ENCODE measurements around the gene KDM4C. TPM values are rescaled to one million over a fixed set of nuclear protein-coding genes. Genes with fewer than 3 reads are reported as not detected.

The KDM4C gene
- total and polyA plus RNA-seq, 2 experiments from 2014 or later = 14.3 to 20.6 TPM

- no peaks in the 10 kb centered on the region for H3K27me3 ChIP-seq (replicated peaks; ENCODE audit: insufficient read depth)
- H4K20me1 ChIP-seq (ENCODE audit: insufficient read depth) = no peaks in the 10 kb centered on the region
- H3K4me1 ChIP-seq (ENCODE audit: insufficient read depth) = 0 out of 2 replicates have a peak, but pooled peaks cover 3% of the 10 kb centered on the region
- no peak for DNase-seq
- H3K9me3 ChIP-seq (ENCODE audit: low read depth) = no peaks in the 10 kb centered on the region
- H3K36me3 ChIP-seq (ENCODE audit: low read depth) = no peaks in the 10 kb centered on the region
- WGBS, 2 experiments (ENCODE audit: low coverage in 1 of 2, low lambda C conversion rate in 2 of 2, missing lambda C conversion rate in 2 of 2) = 98% methylated on average over 2 of the region's 2 CpGs
- H3K9ac ChIP-seq = no peak overlapping the region
- H2AFZ ChIP-seq = no peak overlapping the region
- no peaks in the 10 kb centered on the region for H3F3A ChIP-seq (ENCODE audit: insufficient read depth)
- H3K4me2 ChIP-seq (ENCODE audit: unreplicated experiment) = no peak overlapping the region
- no peak overlapping the region for H3K27ac ChIP-seq
- TF ChIP-seq EZH2phosphoT487 (IDR thresholded peaks at IDR 0.05; ENCODE audit: insufficient read depth, low read depth) (no peak), EZH2 (IDR thresholded peaks at IDR 0.05; ENCODE audit: insufficient read depth, poor library complexity, severe bottlenecking) (no peak)
- H3K79me2 ChIP-seq (ENCODE audit: insufficient read depth) = 0 out of 2 replicates have a peak, but pooled peaks cover 6% of the 10 kb centered on the region
- in situ Hi-C loops (cut with MboI) = loop anchor here (25.0 kb wide), 1 partner anchor 615 kb away; no protein-coding TSS in a partner anchor
- no peaks in the 10 kb centered on the region for H3K9me2 ChIP-seq (ENCODE audit: insufficient read depth)
- H3K4me3 ChIP-seq = no peak overlapping the region
Observed at GRCh38 chr9:6922680-6923079, 164.9 kb downstream of the KDM4C start.

DNA sequence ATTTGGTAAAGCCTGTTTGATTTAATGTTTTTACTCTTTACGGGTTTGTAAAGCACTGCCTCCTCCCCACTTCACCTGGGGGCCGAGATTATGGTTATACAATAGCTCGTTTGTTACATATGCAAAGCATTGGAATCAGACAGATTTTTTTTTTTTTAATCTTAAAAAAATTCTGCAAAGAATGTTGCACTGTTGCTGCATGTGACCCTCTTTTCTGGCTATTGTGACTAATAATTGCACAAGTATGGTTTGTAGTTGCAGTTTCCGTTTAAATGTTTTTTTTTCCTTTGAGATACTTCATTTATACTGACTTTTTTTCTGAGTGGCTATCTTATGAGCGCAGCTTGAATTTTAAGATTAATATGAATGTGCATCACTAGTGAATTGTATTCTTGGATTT is 165.3 kb downstream of the KDM4C start:
- H3K4me1 ChIP-seq (ENCODE audit: insufficient read depth) = 0 out of 2 replicates have a peak, but pooled peaks cover 3% of the 10 kb centered on the region
- H3K9me2 ChIP-seq (ENCODE audit: insufficient read depth) = no peaks in the 10 kb centered on the region
- no peak overlapping the region for H3K9ac ChIP-seq
- no peak for DNase-seq
- no peaks in the 10 kb centered on the region for H3F3A ChIP-seq (ENCODE audit: insufficient read depth)
- no peaks in the 10 kb centered on the region for H3K9me3 ChIP-seq (ENCODE audit: low read depth)
- TF ChIP-seq EZH2 (IDR thresholded peaks at IDR 0.05; ENCODE audit: insufficient read depth, poor library complexity, severe bottlenecking) (no peak), EZH2phosphoT487 (IDR thresholded peaks at IDR 0.05; ENCODE audit: insufficient read depth, low read depth) (no peak)
- in situ Hi-C loops (cut with MboI) = loop anchor here (25.0 kb wide), 1 partner anchor 614 kb away; no protein-coding TSS in a partner anchor
- no peak overlapping the region for H3K4me3 ChIP-seq
- 94 to 96% methylated on average over 5 of the region's 5 CpGs for WGBS, 2 experiments (ENCODE audit: low coverage in 1 of 2, low lambda C conversion rate in 2 of 2, missing lambda C conversion rate in 2 of 2)
- H2AFZ ChIP-seq = no peak overlapping the region
- H3K36me3 ChIP-seq (ENCODE audit: low read depth) = no peaks in the 10 kb centered on the region
- no peak overlapping the region for H3K27ac ChIP-seq
- no peak overlapping the region for H3K4me2 ChIP-seq (ENCODE audit: unreplicated experiment)
- 0 out of 2 replicates have a peak, but pooled peaks cover 6% of the 10 kb centered on the region for H3K79me2 ChIP-seq (ENCODE audit: insufficient read depth)
- H3K27me3 ChIP-seq (replicated peaks; ENCODE audit: insufficient read depth) = no peaks in the 10 kb centered on the region
- no peaks in the 10 kb centered on the region for H4K20me1 ChIP-seq (ENCODE audit: insufficient read depth)

GRCh38 chr9:6924149-6924548 is 166.4 kb downstream of the KDM4C start:
- Histone ChIP-seq H3F3A (ENCODE audit: insufficient read depth) (no peaks in the 10 kb centered on the region), H3K4me3 (no peak overlapping the region), H3K4me2 (ENCODE audit: unreplicated experiment) (no peak overlapping the region), H3K79me2 (ENCODE audit: insufficient read depth) (peaks cover 16% of the 10 kb centered on the region; the same call in 1 of the 2 replicates), H3K9me3 (ENCODE audit: low read depth) (no peaks in the 10 kb centered on the region), H3K9me2 (ENCODE audit: insufficient read depth) (no peaks in the 10 kb centered on the region), H2AFZ (no peak overlapping the region), H4K20me1 (ENCODE audit: insufficient read depth) (no peaks in the 10 kb centered on the region), H3K36me3 (ENCODE audit: low read depth) (no peaks in the 10 kb centered on the region), H3K4me1 (ENCODE audit: insufficient read depth) (peaks cover 3% of the 10 kb centered on the region; the same call in 1 of the 2 replicates), H3K9ac (no peak overlapping the region), H3K27ac (no peak overlapping the region), H3K27me3 (replicated peaks; ENCODE audit: insufficient read depth) (no peaks in the 10 kb centered on the region)
- WGBS, 2 experiments (ENCODE audit: low coverage in 1 of 2, low lambda C conversion rate in 2 of 2, missing lambda C conversion rate in 2 of 2) = 72 to 87% methylated on average over 3 of the region's 3 CpGs
- no peak for DNase-seq
- in situ Hi-C loops (cut with MboI) = loop anchor here (25.0 kb wide), 1 partner anchor 613 kb away; no protein-coding TSS in a partner anchor
- TF ChIP-seq EZH2phosphoT487 (IDR thresholded peaks at IDR 0.05; ENCODE audit: insufficient read depth, low read depth) = no peak

DNA sequence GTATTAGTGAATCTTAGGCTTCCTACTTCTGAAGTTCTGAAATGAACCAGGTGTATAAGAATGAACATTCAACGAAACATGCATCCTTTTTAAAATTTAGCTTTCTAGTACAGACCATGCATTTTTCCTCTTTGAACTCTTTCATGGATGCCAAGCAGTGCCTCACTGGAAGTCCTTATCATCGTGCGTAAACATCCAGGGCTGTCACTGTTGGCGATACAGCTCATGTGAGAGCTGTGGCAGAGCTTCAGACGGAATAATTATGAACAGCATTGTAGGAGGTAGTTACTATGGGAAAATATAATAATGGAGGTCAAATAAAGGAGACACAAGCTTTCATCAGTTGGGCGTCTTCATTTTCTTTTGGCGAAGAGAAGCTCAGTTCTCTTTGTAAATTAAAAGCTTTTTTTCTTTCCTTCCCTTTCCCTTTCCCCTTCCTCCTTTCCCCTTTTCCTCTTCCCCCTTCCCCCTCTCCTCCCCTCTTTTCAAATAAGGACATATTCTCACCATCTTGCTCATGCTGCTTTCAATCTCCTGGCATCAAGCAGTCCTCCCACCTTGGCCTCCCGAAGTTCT is 167.3 kb downstream of the KDM4C start:
- Histone ChIP-seq H3K4me1 (ENCODE audit: insufficient read depth) (peaks cover 9% of the 10 kb centered on the region), H3K9me2 (ENCODE audit: insufficient read depth) (no peaks in the 10 kb centered on the region), H3K79me2 (ENCODE audit: insufficient read depth) (peaks cover 21% of the 10 kb centered on the region; the same call in 1 of the 2 replicates), H2AFZ (no peak overlapping the region), H3K4me3 (no peak overlapping the region), H3K27me3 (replicated peaks; ENCODE audit: insufficient read depth) (no peaks in the 10 kb centered on the region), H3K9ac (no peak overlapping the region), H3K36me3 (ENCODE audit: low read depth) (no peaks in the 10 kb centered on the region), H3K27ac (no peak overlapping the region), H4K20me1 (ENCODE audit: insufficient read depth) (no peaks in the 10 kb centered on the region), H3K9me3 (ENCODE audit: low read depth) (no peaks in the 10 kb centered on the region), H3K4me2 (ENCODE audit: unreplicated experiment) (no peak overlapping the region), H3F3A (ENCODE audit: insufficient read depth) (no peaks in the 10 kb centered on the region)
- TF ChIP-seq EZH2phosphoT487 (IDR thresholded peaks at IDR 0.05; ENCODE audit: insufficient read depth, low read depth) = no peak
- TF ChIP-seq EZH2 (IDR thresholded peaks at IDR 0.05; ENCODE audit: insufficient read depth, poor library complexity, severe bottlenecking) = no peak
- no peak for DNase-seq
- in situ Hi-C loops (cut with MboI) = loop anchor here (25.0 kb wide), 1 partner anchor 612 kb away; no protein-coding TSS in a partner anchor
- WGBS, 2 experiments (ENCODE audit: low coverage in 1 of 2, low lambda C conversion rate in 2 of 2, missing lambda C conversion rate in 2 of 2) = 91 to 93% methylated on average over 8 of the region's 8 CpGs
